Stimulated activated CD4-positive, alpha-beta T cell treated with anti-CD3 and anti-CD28 coated beads, Interleukin-12 subunit alpha, Interleukin-12 subunit beta, amount 100 ng/mL, for 24 hours (primary cell): Measurements from ENCODE around the gene IKBKG.
"Not testable (repeated sequence)": the region's sequence is repeated elsewhere in the genome, so short reads cannot be mapped to it uniquely, and the experiment has no call there.

Experiments
- DNase-seq, 2 experiments: peaks; one replicate each; pipeline ENCODE4 v3.0.0-alpha.2; 2020; ENCODE audit warnings: low read depth in 2 of 2

IKBKG gene

GRCh38 chrX:154526901-154527675 is 20.3 kb upstream of the IKBKG start:
- peak in 1 of 2 experiments; percentile 58 for DNase-seq

GRCh38 chrX:154529206-154529612 is 18.2 kb upstream of the IKBKG start:
- no peak for DNase-seq

- DNase-seq, result no peak
These were observed 17.1 kb upstream of the IKBKG start for GRCh38 chrX:154530286-154530685.

GRCh38 chrX:154531626-154532025 is 15.8 kb upstream of the IKBKG start:
- no peak for DNase-seq

- no peak for DNase-seq
These were observed 14.7 kb upstream of the IKBKG start for GRCh38 chrX:154532690-154533089.

GRCh38 chrX:154534526-154535322 is 12.7 kb upstream of the IKBKG start:
- DNase-seq, result peak; percentile 74 to 80

DNA sequence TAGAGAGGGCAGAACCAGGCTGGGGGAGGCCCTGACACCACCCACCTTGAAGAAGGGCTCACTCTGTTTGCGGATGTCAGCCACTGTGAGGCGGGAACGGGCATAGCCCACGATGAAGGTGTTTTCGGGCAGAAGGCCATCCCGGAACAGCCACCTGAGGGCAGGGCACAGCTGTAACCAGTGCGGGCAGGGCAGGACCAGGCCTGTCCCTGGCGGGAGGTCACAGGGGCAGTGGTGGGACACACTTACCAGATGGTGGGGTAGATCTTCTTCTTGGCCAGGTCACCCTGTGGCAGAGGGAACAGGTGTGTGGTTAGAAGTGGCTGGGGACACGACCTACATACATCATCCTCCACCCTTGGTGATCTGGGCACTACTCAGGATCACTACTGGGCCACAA is 11.5 kb upstream of the IKBKG start:
- no peak for DNase-seq

- no peak for DNase-seq
These were observed 8.3 kb upstream of the IKBKG start for GRCh38 chrX:154539077-154539476.

DNA sequence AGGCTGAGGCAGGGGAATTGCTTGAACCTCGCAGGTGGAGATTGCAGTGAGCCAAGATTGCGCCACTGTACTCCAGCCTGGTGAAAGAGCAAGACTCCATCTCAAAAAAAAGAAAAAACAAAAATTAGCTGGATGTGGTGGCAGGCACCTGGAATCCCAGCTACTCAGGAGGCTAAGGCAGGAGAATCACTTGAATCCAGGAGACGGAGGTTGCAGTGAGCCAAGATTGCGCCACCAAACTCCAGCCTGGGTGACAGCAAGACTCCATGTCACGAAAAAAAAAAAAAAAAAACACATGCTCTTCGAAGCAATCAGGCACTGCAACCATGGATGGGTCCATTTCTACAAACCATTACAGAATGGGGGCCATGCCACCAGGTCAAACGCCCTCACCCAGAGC is 7.1 kb upstream of the IKBKG start:
- not testable (repeated sequence) for DNase-seq

- DNase-seq, result no peak
These were observed 6.4 kb upstream of the IKBKG start for GRCh38 chrX:154540897-154541535.

GRCh38 chrX:154541589-154541895 is 5.9 kb upstream of the IKBKG start:
- no peak for DNase-seq

DNA sequence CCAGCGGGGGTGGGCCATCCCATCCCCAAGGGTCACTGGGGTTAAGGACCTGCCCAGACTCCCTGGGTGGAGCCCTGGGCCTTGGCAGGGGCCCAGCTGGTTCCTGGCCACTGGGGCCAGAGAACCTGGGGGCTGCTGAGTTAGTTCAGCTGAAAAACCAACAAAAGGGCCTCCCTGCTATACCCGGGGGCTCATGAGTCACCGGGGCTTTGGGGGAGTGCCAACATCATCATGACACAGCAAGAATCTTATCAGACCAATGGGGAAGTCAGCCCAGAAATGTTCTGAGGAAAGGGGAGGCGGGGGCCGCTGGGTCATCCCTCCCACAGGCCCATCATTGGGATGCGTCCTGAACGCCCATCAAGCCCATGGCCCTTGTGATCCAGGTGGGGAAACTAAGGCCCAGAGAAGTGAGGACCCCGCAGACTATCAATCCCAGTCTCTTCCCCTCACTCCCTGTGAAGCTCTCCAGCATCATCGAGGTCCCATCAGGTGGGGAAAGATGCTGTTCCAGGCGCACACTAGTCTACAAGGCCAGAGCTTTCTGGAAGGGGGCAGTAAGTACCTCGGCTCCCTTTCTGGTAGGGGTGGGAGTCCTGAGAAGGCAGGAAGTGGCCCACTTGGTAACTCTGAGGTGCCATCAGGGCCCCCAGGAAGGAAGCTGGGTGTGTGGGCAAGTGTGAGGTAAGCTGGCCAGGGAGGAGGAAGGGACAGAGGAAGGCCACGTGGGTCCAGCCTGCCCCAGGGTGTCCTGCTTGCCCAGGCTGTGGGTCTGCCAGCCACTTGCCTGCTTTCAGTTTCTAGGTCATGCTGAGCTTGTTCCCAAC is 5.3 kb upstream of the IKBKG start:
- peak in 1 of 2 experiments; percentile 35 for DNase-seq

- no peak for DNase-seq
These were observed 4.5 kb upstream of the IKBKG start for GRCh38 chrX:154542723-154543424.

- DNase-seq, result no peak
These were observed 1.6 kb upstream of the IKBKG start for GRCh38 chrX:154545673-154546274.

- DNase-seq, result peak; percentile 56 to 63
These were observed 821 bp upstream of the IKBKG start, which contains the start of gene G6PD for GRCh38 chrX:154546354-154547244. TSS of gene G6PD (minus strand) at chrX:154546846. CDS start at chrX:154546155, 691 bp downstream.

DNA sequence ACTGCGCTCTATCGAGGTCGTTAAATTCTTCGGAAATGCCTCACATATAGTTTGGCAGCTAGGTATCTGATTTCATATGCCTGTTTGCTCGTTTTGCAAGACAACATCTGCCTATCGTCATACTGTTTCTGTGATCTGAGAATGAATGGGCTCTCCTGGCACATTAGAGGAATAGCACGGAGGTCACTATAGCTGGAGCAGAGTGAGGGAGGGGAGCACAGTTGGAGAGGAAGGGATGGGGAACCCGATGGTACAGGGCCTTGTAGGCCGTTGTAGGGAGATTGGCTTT is 552 bp downstream of the IKBKG start:
- DNase-seq, result no peak

DNA sequence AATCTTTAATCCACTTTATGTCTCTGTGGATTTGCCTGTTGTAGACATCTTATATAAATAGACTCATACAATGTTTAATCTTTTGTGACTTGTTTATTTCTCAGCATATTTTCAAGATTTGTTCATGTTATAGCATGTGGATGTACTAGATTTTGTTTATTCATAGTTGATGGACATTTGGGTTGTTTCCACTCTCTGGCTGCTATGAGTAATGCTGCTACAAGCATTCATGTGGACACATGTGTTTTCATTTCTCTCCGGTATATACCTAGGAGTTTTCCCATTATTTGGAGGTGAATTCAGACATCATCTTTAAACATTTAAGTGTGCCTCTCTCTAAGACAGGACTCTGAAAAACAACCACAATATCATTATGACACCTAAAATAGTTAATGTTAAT is 2.3 kb downstream of the IKBKG start:
- DNase-seq, result no peak

- DNase-seq, result not testable (repeated sequence)
These were observed 4.8 kb downstream of the IKBKG start for GRCh38 chrX:154552112-154552806.

DNA sequence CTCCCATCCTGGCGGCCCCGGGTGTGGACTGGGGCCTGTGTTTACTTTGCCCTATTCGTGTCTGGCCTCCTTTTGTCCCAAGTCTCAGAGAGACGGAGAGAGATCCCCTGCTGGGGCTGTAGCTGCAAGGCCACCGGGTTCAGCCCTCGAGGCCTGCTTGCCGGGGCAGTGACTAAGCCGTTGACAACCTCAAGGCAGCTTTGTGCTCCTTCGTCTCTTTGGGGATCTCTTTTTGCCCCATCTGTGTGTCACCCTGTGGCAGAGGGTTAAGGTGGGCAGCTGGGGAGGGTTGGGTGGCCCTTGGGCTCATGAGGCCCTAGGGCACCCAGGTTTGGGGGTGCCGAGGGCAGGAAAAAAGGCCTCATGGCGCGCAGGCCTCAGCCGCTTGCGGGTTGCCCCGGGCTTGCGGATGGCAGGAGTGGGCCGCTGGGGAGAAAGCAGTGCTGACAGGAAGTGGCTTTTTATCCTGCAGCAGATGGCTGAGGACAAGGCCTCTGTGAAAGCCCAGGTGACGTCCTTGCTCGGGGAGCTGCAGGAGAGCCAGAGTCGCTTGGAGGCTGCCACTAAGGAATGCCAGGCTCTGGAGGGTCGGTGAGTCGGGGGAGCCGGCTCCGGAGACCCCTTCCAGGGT is 10.8 kb downstream of the IKBKG start:
- DNase-seq, result not testable (repeated sequence)
